Measurements from ENCODE around the gene OTUB1. TPM values are rescaled to one million over a fixed set of nuclear protein-coding genes. Genes with fewer than 3 reads are reported as not detected.

OTUB1 gene, protein sequence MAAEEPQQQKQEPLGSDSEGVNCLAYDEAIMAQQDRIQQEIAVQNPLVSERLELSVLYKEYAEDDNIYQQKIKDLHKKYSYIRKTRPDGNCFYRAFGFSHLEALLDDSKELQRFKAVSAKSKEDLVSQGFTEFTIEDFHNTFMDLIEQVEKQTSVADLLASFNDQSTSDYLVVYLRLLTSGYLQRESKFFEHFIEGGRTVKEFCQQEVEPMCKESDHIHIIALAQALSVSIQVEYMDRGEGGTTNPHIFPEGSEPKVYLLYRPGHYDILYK
- total RNA-seq (2022; extraction: Qiagen RNA extraction), result 101 to 121 TPM (median 115 TPM) in 5 replicates

GRCh38 chr11:63986156-63986931, at the start of gene OTUB1:
Gene OTUB1, plus strand, starts transcription at chr11:63986438. Its CDS starts 19 bp downstream, at chr11:63986457.

DNA sequence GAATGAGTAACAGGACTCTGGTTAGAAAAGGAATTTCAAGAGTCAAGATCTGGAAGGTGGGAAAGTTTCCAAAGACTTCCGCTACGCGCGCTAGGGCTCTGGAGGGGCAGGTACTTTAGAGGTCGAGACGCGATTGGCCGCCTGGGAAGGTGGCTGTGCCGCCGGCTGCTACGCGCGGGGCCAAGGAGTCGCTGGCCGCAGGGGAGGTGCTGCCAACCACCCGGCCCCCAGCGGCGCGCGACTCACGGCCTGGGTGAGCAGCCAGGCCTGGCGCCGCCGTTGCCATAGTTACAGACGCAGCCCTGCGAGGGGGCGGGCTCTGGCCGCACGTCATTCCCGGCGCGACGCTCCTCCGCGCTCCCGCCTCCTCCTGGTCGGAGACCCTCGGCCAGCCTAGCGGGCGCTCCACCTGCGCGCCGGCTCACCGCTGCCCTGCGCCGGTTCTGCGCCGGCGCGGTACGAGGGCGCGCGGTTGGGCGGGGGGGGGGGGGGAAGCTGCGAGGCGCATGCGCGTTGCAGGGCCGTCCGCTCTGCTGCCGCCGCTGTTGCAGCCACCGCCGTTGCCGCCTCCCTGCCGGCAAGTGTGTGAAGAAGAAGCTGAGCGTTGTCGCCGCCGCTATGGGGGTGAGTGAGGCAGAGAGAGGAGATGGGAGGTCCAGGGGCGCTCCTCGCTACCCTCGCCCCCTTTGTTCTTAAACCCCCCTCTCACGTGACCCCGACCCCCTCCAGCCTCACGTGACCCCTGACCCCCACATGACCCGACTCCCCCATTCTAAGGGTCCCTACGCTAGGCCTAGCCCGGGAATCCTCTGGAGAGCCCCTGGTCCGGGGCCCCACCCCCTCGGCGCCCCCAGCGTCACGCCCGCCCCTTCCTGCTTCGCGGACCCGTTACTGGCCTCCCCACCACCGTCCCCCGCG, 47.5 kb upstream of the OTUB1 start, which contains the start of gene NAA40:
TSS of gene NAA40 (plus strand) at position 524 of the 918 bp plus-strand sequence. CDS start at position 619, 95 bp downstream.

GRCh38 chr11:63974259-63975143, 11.7 kb upstream of the OTUB1 start, which contains the start of gene COX8A:
Gene COX8A, plus strand, starts transcription at chr11:63974620. Its CDS starts 61 bp downstream, at chr11:63974681.

GRCh38 chr11:64035576-64035975, 49.3 kb downstream of the OTUB1 start, which contains the start of gene FLRT1:
Gene FLRT1, plus strand, starts transcription at chr11:64035931. Its CDS starts 80,337 bp downstream, at chr11:64116268.

Other genes starting within 250 kb of the OTUB1 start
- 3.8 to 5.6 TPM (median 5.1 TPM) in 5 replicates for gene ZFTA, start 217.7 kb upstream of the OTUB1 start, total RNA-seq (2022; extraction: Qiagen RNA extraction)
- gene SPINDOC, start 173.0 kb upstream of the OTUB1 start, total RNA-seq (2022; extraction: Qiagen RNA extraction), result 33.1 to 51.2 TPM (median 47.2 TPM) in 5 replicates
- gene MARK2, start 147.3 kb upstream of the OTUB1 start, total RNA-seq (2022; extraction: Qiagen RNA extraction), result 23.4 to 37.2 TPM (median 35.6 TPM) in 5 replicates
- gene RCOR2, start 69.3 kb upstream of the OTUB1 start, total RNA-seq (2022; extraction: Qiagen RNA extraction), result 0.91 to 1.1 TPM (median 1.0 TPM) in 5 replicates
- 10.0 to 16.3 TPM (median 14.2 TPM) in 5 replicates for gene NAA40, start 47.4 kb upstream of the OTUB1 start, total RNA-seq (2022; extraction: Qiagen RNA extraction)
- 698 to 891 TPM (median 802 TPM) in 5 replicates for gene COX8A, start 11.8 kb upstream of the OTUB1 start, total RNA-seq (2022; extraction: Qiagen RNA extraction)
- 0.04 to 0.08 TPM (median 0.05 TPM) in 5 replicates for gene FLRT1, start 49.5 kb downstream of the OTUB1 start, total RNA-seq (2022; extraction: Qiagen RNA extraction)
- 10.6 to 15.5 TPM (median 12.9 TPM) in 5 replicates for gene MACROD1, start 179.7 kb downstream of the OTUB1 start, total RNA-seq (2022; extraction: Qiagen RNA extraction)
- gene STIP1, start 199.7 kb downstream of the OTUB1 start, total RNA-seq (2022; extraction: Qiagen RNA extraction), result 241 to 263 TPM (median 255 TPM) in 5 replicates
- 0.82 to 2.2 TPM (median 1.4 TPM) in 5 replicates for gene FERMT3, start 220.3 kb downstream of the OTUB1 start, total RNA-seq (2022; extraction: Qiagen RNA extraction)
- gene TRPT1, start 239.7 kb downstream of the OTUB1 start, total RNA-seq (2022; extraction: Qiagen RNA extraction), result 19.2 to 21.6 TPM (median 19.8 TPM) in 5 replicates
- gene NUDT22, start 239.8 kb downstream of the OTUB1 start, total RNA-seq (2022; extraction: Qiagen RNA extraction), result 27.2 to 38.2 TPM (median 36.9 TPM) in 5 replicates
- gene DNAJC4, start 244.1 kb downstream of the OTUB1 start, total RNA-seq (2022; extraction: Qiagen RNA extraction), result 18.9 to 23.0 TPM (median 21.0 TPM) in 5 replicates
- gene VEGFB, start 248.1 kb downstream of the OTUB1 start, total RNA-seq (2022; extraction: Qiagen RNA extraction), result 37.8 to 48.7 TPM (median 47.0 TPM) in 5 replicates